Activated CD8-positive, alpha-beta memory T cell treated with anti-CD3 and anti-CD28 coated beads, Interleukin-2, amount 50 U/mL, for 1 hour (primary cell): ENCODE results near the gene RRP12.

Experiments
- DNase-seq: peaks from one replicate; pipeline ENCODE4 v3.0.0-alpha.2; 2020; ENCODE audit errors: extremely low read depth

The RRP12 gene

DNA sequence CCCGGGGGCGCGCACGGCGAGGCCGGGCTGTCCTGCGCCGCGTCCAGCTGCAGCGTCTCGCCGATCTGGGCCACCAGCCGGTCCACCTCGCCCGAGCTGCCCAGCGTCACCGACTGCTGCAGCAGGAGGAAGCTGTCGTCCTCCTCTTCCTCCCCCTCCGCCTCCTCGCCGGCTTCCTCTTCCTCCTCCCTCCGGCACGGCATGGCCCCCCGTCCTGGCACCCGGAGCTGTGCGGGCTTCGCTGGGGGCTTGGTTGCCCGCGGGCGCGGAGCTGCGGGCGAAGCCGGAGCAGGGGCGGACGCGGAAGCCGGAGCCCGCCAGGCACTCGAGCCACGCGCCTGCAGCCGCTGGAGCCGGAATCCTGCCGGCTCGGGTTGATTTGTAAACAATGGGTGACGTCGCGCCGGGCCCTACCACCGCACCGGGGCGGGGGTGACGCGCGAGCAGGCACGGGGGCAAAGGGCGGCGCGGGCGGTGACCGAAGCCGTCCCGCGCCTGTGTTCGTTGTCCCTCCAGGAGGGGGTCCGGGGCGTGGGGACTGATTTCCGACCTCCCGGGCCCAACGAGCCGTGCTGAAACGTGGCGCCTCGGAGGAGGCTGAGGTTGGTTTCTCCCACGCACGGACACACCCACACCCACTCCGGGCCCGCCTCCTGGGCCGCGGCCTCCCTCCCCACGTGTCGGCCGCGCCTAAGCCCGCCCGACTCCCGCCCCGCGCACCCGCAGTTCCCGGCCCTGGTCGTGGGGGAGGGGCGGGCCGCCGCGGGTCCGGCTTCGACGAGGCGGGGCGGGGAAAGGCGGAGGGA, 66.6 kb downstream of the RRP12 start, which contains the start of gene FRAT2:
TSS of gene FRAT2 (minus strand) at position 360 of the 806 bp plus-strand sequence. CDS start at position 203, 157 bp downstream.
- DNase-seq: peak; percentile 50

DNA sequence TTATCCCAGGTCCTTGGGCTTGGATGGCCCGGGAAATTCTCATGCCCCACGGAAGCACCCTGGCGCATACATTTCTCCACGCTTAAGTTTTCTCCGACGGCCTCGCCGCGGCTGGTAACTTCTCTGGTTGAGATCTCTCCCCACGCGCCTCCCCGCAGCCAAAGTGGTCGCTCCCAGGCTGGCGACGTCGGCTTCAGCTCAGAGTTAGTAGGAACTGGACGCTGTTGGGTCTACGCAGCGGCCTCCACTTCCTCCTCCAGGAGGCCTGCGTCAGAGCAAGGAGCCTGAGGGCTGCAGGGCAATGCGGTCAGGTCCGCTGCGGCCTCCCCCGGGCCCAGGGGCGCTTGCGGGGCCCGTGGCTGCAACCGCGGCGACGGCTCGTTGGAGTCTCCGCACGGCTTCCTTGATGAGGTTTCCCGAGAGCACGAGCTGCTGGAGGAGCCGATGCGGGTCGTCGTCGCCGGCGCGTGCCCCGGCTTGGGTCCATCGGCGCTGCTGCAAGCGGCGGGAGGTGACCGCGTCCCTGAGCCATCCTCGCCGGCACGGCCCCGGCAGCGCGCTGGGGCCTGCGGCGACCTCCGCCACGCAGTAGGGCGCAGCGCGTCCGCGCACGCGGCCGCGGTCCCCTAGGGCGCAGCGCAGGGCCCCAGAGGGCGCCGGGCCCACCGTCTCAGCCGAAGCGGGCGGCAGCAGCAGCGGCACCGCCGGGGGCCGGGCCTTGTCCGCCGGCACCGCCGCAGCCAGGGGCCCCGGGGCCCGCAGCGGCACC, 67.4 kb downstream of the RRP12 start:
- no peak for DNase-seq

DNA sequence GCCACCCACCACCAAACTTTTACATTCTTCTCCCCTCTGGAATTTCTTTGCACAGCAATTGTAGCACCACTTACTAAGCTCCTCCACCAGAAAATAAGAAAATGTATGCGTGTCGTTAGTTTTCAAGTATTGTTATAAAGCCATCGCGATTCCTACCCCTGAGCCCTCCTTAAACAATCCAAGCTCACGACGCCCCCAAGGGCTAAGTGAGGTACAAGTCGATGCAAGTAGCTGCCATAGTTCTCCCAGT, 67.9 kb downstream of the RRP12 start:
- no peak for DNase-seq

DNA sequence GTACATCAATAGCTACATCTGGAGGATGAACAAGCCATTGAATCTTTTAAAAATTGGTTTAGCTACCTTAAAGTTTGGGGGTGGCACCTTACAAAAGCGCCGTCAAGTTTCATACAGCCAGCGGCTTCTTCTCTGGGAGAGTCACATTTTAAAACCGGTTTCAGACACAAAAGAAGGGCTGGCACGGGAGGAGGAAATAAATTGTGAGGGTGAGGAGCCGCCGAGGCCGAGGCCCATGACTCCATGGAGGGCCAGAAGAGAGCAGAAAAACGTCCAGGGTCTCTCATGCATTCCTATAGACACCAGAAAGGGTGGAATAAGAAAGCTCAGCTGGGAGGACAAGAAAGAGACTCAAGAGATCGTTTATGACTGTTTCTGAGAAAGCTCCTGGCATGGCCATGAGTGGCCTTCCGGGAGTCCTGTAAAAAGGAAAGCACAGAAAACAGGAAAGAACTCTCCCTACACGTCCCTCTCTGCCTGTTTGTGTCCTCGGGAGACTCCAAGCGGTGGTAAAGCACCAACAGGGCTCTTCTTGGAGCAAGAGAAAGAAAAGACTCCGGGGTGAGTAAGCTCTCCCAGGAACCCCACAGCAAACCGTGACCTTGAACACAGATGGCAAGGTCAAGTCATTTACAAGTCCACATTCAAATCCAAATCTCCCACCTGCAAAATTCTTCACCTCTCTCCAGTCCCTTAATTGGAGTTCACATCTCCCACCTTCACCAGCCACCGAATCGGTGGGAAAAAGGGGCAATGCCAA, 68.4 kb downstream of the RRP12 start:
- no peak for DNase-seq

DNA sequence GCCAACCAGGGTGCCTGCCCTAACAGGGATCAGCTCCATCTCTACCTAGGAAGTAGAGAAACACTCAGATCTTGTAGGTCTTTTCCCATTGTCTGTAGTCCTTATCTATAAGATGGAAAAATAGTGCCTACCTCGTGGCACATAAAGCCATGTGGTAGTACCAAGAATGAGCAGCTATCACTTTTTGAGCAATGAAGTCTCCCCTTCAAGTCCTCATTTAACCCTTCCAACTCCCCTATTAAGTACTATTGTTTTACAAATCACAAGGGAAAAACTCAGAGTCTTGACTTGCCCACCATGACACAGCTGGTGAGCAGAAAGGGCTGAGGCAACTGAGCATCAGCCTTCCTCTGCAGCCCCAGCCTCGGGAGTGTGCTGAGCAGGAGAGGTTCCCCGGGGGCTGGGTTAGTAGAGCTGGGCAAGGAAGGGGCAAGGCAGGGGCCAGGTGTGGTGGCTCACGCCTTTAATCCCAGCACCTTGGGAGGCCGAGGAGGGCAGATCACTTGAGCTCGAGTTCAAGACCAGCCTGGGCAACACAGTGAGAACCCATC, 69.9 kb downstream of the RRP12 start:
- DNase-seq: no peak

DNA sequence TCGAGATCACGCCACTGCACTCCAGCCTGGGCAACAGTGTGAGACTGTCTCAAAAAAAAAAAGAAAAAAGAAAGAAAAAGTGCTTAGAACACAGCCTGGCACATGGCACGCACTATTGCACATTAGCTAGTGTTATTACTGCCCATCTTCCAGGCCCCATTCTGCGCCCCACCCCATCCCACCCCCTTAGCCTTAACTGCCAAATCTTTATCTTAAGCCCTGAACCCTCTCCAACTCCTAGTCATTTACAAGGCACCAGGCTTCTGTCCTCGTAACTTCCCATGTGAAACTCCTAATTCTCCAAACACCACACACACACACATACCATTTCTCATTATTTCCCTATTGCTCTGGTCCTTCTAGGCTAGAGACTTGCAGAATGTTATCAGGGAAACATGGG, 71.4 kb downstream of the RRP12 start:
- DNase-seq: no peak

DNA sequence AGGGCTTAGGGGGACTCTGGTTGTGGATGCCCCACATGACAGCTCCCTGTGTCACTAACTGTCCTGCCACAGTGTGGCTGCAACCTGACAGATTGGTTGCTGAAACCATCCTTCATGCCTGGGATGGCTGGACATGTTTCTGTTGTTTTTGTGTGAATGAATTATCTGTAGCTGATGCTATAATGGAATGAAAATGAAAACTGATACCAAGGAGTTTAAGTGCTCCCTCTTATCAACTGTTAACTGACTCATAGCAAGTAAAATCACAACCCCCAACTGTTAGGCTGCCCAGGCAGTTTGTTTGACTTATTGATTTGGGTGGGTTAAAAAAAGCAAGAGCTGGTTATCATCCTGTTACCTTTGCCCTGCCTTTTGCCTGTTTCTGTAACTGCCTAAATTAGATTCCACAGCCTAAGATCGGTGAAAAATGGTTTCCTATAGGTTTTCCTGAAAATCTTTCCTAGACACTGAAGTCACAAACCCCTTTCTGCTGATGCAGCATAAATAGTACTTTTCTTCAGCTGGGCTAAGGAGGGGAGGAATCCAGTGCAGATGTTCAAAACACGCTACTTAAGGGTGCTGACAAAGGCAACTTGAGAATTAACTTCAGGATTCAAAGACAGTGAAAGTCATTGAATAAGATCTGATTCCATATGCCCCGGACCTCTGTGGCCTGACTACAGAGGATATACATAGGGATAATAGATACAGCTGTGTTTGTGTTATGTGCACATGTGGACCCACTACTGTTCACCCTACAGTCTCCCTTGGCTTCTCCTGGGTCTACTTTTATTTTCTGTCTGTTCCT, 72.3 kb downstream of the RRP12 start:
- DNase-seq: no peak

DNA sequence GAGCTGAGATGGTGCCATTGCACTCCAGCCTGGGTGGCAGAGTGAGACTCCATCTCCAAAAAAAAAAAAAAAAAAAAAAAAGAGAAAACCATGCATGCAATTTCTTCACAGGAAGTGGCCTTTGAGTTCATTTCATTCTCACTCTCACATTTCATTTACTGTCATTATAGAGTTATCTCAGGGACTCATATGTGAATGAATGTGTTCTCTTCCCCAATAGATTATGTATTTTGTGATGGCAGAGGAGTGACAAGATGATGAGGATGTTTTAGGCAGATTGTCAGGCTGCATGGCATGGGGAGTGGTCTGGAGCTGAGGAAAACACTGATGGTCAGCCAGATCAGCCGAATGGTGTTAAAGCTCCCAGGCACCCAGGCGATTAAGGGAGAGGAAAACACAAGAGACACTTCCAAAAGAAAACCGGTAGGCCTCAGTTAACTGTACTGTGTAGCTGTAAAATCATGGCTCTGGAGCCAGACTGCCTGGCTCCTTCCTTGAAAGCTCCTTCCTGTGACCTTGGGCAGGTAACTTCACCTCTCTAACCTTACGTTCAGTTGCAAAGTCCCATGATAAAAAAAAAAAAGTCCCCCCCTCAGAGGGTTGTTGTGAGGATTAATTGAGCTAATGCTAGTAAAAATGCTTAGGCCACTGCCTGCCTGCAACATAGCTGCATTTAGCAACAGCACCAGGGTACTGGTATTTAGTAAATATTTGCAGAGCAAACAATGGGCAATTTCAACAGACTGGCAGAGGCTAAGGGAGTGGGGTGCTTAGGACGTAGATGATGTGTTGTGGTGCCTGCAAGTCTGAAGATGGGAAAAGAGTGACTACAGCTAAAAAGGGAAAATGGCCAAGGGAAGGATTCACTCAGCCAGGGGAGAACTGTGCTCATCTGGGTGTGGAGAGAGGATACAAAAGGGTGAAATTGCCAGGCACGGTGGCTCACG, 73.5 kb downstream of the RRP12 start:
- no peak for DNase-seq

DNA sequence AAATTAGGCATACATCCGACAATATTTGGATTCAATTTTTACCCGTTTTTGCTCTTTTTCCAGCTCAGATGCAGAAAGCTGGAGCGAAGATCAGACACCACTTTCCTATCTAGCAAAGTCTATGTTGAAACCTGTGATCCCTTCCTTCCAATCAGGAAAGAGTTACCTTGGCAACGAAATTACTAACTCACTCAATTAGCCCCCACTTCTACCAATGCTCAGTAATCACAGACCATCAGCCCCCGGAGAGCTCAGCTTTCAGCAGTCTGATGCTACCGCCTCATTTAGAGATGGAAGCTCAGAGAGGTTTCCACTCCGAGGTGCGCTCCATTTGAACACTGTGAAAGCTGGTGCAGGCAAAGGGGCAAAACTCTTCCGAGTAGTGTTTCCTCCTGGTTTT, 75.4 kb downstream of the RRP12 start:
- no peak for DNase-seq

DNA sequence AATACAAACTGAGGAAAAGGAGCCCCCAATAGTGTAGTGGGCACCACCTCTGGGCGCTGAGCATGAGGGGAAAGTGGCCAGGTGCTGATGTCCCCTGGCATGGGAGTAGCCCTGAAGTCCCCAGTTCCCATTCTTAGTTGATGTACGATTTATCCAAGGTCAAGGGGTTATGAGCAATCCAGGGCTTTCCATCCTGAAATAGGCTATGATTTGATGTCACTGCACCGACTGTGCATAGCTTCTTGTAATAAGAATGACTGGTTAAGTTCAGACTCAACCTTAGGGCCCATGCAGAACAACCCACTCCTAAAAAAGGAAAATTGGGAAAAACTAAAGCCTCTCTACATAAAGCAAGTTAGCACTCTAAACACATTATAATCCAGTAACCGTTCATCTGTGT, 77.6 kb downstream of the RRP12 start:
- no peak for DNase-seq

DNA sequence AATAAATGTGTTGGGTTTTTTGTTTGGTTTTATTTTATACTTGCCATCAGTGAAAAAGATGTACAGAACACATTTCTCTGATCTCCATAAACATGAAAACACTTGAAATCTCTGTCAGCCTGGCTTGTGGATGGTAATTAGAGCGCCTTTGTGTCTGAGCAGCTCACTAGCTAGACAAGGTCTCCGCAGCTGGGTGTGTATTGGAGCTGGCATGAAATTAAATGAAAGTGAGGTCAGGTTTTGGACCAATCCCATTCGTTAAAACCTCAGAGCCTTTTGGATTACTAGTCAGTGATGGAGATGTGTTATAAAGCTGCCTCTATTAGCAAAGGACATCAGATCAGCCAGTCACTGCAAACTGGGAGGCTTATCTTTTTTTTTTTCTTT, 79.3 kb downstream of the RRP12 start:
- no peak for DNase-seq

DNA sequence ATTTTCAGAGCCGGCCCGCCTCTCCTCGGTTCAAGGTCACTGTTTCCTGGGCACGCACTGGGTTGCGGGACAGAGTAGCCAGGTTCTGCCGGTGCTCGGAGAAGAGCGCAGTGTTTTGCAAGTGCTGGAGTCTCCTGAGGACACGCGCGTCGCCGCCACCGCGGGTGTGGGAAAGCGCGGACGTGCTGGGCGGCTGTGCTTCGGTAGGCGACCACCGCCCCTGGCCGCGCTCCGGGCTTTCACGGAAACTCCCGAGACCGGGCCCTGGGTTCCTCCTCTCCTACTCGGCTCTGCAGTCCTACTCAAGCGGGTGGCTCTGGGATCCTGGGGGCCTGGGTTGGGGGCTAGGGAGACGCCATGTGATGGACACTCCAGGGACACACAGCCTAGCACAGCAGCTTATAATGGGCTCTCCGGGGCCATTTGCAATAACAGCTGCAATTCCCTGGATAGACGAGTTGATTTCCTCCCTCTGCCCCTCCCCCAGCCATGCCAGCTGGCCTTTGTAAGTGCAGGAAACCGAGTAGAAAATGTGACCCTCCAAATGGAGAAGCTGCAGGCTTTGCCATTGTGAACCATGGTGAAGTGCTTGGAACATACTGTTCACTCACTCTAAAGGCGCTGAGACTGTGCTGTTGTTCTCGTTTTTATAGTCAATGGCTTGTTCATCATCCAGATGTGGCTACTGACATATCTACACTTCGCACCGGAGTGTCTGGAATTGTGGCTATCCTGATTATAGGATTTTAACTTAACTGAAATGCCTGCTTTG, 79.9 kb downstream of the RRP12 start:
- no peak for DNase-seq

DNA sequence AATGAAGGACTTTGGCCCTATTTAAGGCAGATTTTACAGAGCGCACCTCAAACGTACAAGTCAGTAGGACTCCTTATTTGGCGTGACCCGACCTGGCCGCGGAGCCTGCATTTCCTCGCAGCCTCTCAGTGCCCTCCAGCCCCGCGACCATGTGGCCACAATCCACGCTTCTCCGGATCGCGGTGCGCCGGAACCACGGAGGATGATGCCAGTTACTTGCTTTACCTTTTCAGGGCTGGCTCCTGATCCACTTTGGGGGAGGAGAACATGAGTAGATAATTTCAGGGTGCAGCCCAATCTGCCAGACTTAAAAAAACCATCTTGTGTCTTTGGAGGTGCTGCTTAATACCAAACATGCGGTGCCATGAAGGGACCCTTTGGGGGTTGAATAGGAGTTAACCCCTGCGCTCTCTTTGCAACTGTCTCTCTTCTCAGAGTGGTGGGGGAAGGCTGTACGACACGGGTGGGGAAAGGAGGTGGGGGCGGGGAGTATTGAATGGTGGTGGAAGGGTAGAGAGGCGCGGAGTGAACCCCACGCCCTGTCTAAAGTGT, 80.6 kb downstream of the RRP12 start:
- no peak for DNase-seq

DNA sequence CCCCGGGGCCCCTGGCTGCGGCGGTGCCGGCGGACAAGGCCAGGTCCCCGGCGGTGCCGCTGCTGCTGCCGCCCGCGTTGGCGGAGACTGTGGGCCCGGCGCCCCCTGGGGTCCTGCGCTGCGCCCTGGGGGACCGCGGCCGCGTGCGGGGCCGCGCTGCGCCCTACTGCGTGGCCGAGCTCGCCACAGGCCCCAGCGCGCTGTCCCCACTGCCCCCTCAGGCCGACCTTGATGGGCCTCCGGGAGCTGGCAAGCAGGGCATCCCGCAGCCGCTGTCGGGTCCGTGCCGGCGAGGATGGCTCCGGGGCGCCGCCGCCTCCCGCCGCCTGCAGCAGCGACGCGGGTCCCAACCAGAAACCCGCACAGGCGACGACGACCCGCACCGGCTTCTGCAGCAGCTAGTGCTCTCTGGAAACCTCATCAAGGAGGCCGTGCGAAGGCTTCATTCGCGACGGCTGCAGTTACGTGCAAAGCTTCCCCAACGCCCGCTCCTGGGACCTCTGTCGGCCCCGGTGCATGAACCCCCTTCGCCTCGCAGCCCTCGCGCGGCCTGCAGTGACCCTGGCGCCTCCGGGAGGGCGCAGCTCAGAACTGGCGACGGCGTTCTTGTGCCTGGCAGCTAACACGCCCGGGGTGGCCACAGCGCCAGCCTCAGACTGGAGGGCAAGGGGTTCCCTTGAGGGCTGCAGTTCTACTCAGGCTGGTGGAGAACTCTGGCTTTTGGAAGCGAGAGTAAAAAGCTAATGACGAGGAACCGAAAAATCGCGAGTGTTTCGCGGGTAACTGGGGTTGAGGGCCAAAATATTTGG, 81.3 kb downstream of the RRP12 start:
- DNase-seq: no peak

DNA sequence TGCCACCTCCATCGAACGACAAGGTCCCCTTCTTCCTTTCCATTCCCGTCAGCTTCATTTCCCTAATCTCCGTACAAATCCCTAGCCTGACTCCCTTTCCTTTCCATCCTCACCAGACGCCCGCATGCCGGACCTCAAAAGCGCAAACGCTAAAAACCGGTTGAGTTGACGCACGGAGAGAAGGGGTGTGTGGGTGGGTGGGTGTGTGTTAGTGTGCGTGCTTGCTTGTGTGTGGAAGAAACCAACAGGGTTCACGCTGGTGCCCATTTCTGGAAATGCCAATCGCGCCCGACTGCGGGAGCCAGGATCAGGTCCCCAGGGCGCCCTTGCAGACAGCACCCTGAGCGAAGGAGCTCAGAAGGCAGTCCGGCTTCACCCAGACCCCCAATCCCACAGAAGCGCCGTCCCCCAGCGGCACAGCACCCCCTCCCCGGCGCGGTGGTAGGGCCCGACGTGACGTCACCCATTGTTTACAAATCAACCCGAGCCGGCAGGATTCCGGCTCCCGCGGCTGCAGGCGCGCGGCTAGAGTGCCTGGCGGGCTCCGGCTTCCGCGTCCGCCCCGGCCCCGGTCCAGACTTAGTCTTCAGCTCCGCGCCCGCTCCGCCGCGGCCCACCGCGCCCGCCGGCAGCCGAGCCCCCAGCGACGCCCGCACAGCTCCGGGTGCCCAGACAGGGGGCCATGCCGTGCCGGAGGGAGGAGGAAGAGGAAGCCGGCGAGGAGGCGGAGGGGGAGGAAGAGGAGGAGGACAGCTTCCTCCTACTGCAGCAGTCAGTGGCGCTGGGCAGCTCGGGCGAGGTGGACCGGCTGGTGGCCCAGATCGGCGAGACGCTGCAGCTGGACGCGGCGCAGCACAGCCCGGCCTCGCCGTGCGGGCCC, 82.1 kb downstream of the RRP12 start, which contains the start of gene FRAT1:
TSS of gene FRAT1 (plus strand) at position 500 of the 880 bp plus-strand sequence. CDS start at position 683, 183 bp downstream.
- peak; percentile 68 for DNase-seq

DNA sequence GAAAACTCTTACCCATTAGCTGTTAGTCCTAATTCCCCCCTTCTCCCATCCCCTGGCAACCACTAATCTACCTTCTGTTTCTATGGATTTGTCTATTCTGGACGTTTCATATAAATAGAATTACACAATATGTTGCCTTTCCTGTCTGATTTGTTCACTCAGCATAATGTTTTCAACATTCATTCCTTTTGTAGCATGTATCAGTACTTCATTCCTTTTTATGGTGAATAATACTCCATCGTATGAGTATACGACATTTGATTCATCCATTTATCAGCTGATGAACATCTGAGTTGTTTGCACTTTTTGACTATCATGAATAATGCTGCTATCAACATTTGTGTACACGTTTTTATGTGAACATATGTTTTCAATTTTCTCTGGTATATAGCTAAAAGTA, 86.5 kb downstream of the RRP12 start:
- no peak for DNase-seq

DNA sequence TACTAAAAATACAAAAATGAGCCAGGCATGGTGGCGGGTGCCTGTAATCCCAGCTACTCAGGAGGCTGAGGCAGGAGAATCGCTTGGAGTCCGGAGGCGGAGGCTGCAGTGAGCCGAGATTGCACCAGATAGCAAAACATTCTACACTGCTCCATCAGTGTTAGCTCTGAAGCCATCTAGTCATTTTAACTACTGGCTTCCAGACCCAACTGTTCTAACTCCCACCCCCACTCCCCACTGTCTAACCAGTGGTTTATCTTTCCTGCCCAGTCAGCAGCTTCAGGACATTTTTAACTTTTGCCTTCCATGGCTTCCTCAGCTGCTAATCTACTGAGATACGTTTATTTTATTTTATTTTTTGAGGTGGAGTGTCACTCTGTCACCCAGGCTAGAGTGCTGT, 88.2 kb downstream of the RRP12 start:
- no peak for DNase-seq
